Measurements from ENCODE around the gene CEBPA. TPM values are rescaled to one million over a fixed set of nuclear protein-coding genes. Genes with fewer than 3 reads are reported as not detected.

The CEBPA gene
- polyA plus RNA-seq, 1 donor (not counting 4 experiments of a cell fraction or from before 2014, with no cell fraction given) = 3.6 TPM

GRCh38 chr19:33324628-33325027 is 22.3 kb upstream of the CEBPA start:
- Histone ChIP-seq H3K4me1 (ENCODE audit: control insufficient read depth, extremely low read depth, insufficient read depth, low read length) (no peaks in the 10 kb centered on the region), H3K9me3 (ENCODE audit: control insufficient read depth, low read depth, low read length) (peaks cover 3% of the 10 kb centered on the region), H3K9ac (ENCODE audit: control insufficient read depth, extremely low read depth, insufficient read depth, low read length) (no peak overlapping the region), H2AFZ (ENCODE audit: control insufficient read depth, low read length) (no peak overlapping the region), H3K9me1 (ENCODE audit: control insufficient read depth, extremely low read depth, insufficient read depth, low read length) (no peaks in the 10 kb centered on the region), H3K36me3 (ENCODE audit: control insufficient read depth in 2 of 2, extremely low read depth in 1 of 2, insufficient read depth in 2 of 2, low read length in 2 of 2) (no peaks in the 10 kb centered on the region), H3K4me3 (ENCODE audit: control insufficient read depth in 2 of 3, extremely low read depth in 1 of 3, insufficient read depth in 2 of 3, low read depth in 1 of 3, low read length in 3 of 3) (no peak overlapping the region), H3K27ac (ENCODE audit: control insufficient read depth, insufficient read depth, low read length) (no peak overlapping the region), H3K27me3 (ENCODE audit: control insufficient read depth, extremely low read depth, insufficient read depth, low read length) (no peaks in the 10 kb centered on the region), H4K20me1 (ENCODE audit: control insufficient read depth, extremely low read depth, insufficient read depth, low read length) (no peaks in the 10 kb centered on the region), H3K4me2 (ENCODE audit: control insufficient read depth, extremely low read depth, insufficient read depth, low read depth, low read length) (no peak overlapping the region), H3K79me2 (ENCODE audit: control insufficient read depth, insufficient read depth, low read length) (no peaks in the 10 kb centered on the region)
- DNase-seq (ENCODE audit: low read depth, low spot score) (no peak), FAIRE-seq (no peak)
- dilution Hi-C loops (cut with MboI; ENCODE audit: extremely low pct_ligation_motif_present, low sequenced_read_pairs) = no loop called here
- TF ChIP-seq CTCF (optimal IDR thresholded peaks at IDR 0.05 in 1 of 3, IDR thresholded peaks at IDR 0.05 in 1 of 3, conservative IDR thresholded peaks at IDR 0.05 in 1 of 3; ENCODE audit: extremely low read depth in 1 of 3, insufficient read depth in 2 of 3, low read length in 3 of 3) = no peak
- no peak for TF ChIP-seq EZH2 (IDR thresholded peaks at IDR 0.05; ENCODE audit: low read length)

- H2AFZ ChIP-seq (ENCODE audit: control insufficient read depth, low read length) = no peak overlapping the region
- H3K4me1 ChIP-seq (ENCODE audit: control insufficient read depth, extremely low read depth, insufficient read depth, low read length) = no peaks in the 10 kb centered on the region
- FAIRE-seq (no peak), DNase-seq (ENCODE audit: low read depth, low spot score) (no peak)
- H3K36me3 ChIP-seq (ENCODE audit: control insufficient read depth in 2 of 2, extremely low read depth in 1 of 2, insufficient read depth in 2 of 2, low read length in 2 of 2) = no peaks in the 10 kb centered on the region
- H3K9ac ChIP-seq (ENCODE audit: control insufficient read depth, extremely low read depth, insufficient read depth, low read length) = no peak overlapping the region
- H3K9me3 ChIP-seq (ENCODE audit: control insufficient read depth, low read depth, low read length) = peaks cover 3% of the 10 kb centered on the region
- H4K20me1 ChIP-seq (ENCODE audit: control insufficient read depth, extremely low read depth, insufficient read depth, low read length) = no peaks in the 10 kb centered on the region
- no peaks in the 10 kb centered on the region for H3K9me1 ChIP-seq (ENCODE audit: control insufficient read depth, extremely low read depth, insufficient read depth, low read length)
- TF ChIP-seq EZH2 (IDR thresholded peaks at IDR 0.05; ENCODE audit: low read length) (no peak), CTCF (optimal IDR thresholded peaks at IDR 0.05 in 1 of 3, IDR thresholded peaks at IDR 0.05 in 1 of 3, conservative IDR thresholded peaks at IDR 0.05 in 1 of 3; ENCODE audit: extremely low read depth in 1 of 3, insufficient read depth in 2 of 3, low read length in 3 of 3) (no peak)
- H3K4me2 ChIP-seq (ENCODE audit: control insufficient read depth, extremely low read depth, insufficient read depth, low read depth, low read length) = no peak overlapping the region
- H3K4me3 ChIP-seq (ENCODE audit: control insufficient read depth in 2 of 3, extremely low read depth in 1 of 3, insufficient read depth in 2 of 3, low read depth in 1 of 3, low read length in 3 of 3) = no peak overlapping the region
- no peaks in the 10 kb centered on the region for H3K27me3 ChIP-seq (ENCODE audit: control insufficient read depth, extremely low read depth, insufficient read depth, low read length)
- no peaks in the 10 kb centered on the region for H3K79me2 ChIP-seq (ENCODE audit: control insufficient read depth, insufficient read depth, low read length)
- dilution Hi-C loops (cut with MboI; ENCODE audit: extremely low pct_ligation_motif_present, low sequenced_read_pairs) = no loop called here
- H3K27ac ChIP-seq (ENCODE audit: control insufficient read depth, insufficient read depth, low read length) = no peak overlapping the region
These were observed 20.9 kb upstream of the CEBPA start for GRCh38 chr19:33323093-33323820.
